ENCODE measurements around the gene TBPL1.

The TBPL1 gene

GRCh38 chr6:134000443-134000842 is 47.4 kb downstream of the TBPL1 start:
- TF ChIP-seq, protein P1, sequence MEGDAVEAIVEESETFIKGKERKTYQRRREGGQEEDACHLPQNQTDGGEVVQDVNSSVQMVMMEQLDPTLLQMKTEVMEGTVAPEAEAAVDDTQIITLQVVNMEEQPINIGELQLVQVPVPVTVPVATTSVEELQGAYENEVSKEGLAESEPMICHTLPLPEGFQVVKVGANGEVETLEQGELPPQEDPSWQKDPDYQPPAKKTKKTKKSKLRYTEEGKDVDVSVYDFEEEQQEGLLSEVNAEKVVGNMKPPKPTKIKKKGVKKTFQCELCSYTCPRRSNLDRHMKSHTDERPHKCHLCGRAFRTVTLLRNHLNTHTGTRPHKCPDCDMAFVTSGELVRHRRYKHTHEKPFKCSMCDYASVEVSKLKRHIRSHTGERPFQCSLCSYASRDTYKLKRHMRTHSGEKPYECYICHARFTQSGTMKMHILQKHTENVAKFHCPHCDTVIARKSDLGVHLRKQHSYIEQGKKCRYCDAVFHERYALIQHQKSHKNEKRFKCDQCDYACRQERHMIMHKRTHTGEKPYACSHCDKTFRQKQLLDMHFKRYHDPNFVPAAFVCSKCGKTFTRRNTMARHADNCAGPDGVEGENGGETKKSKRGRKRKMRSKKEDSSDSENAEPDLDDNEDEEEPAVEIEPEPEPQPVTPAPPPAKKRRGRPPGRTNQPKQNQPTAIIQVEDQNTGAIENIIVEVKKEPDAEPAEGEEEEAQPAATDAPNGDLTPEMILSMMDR (IDR thresholded peaks at IDR 0.05; ENCODE audit: low read depth, low read length): no peak
- H3K4me3 ChIP-seq (ENCODE audit: low read depth, low read length): no peak overlapping the region

DNA sequence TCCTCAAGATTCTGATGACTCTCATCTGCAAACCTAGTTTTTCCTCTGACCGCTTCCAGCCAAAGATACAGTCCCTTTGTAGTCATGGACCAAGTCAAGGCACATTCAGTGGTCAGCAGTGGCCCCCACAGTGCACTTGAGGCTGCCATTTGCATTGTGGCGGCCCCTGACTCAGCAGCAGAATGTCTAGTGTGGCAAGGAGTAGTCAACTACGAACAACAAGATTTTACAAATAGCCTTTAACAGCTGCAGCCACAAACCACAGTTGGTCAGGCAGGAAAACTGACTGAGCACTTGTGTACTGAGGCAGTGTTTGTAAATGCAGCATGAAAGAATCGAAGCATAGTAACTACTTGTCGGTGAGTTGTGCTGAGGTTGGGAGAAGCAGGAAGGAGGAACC is 49.8 kb downstream of the TBPL1 start:
- TF ChIP-seq, protein P1 (IDR thresholded peaks at IDR 0.05; ENCODE audit: low read depth, low read length): no peak
- no peak overlapping the region for H3K4me3 ChIP-seq (ENCODE audit: low read depth, low read length)

DNA sequence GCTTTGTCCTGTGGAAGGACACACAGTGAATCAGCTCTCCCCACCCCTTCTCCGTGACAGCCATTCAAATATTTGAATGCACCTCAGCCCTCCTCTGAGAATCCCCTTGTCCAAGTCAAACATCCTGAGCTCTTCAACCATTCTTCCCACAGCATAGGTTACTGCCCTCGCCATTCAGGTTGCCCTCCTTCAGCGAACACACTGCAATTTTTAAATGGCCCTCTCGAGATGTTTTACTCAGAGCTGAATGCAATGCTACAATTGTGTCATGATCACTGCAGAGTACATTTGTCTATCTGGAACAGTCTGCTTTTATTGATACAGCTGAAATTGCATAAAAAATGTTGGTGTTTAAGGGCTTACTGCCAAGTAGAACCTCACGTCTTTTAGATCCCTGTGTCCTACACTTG is 50.5 kb downstream of the TBPL1 start:
- TF ChIP-seq, protein P1 (IDR thresholded peaks at IDR 0.05; ENCODE audit: low read depth, low read length): no peak
- H3K4me3 ChIP-seq (ENCODE audit: low read depth, low read length): no peak overlapping the region

DNA sequence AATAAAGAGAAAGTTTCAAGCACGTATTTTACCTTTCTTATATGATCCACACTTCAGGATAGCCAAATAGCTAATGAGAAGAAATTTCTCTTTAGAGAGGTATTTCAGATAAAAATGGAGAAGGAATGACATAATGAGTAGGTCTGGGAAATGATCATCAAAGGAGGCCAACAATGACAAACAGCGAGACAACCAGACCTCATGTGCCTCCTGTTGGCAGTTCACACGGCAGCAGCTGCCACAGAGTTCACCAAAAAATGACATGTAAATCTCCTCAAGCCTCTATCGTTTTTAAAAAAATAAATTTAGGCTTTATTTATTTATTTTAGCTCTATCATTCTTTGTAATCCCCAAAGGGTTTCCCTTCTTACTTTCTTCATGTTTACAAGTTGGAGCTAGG is 51.7 kb downstream of the TBPL1 start:
- H3K4me3 ChIP-seq (ENCODE audit: low read depth, low read length): no peak overlapping the region
- TF ChIP-seq, protein P1 (IDR thresholded peaks at IDR 0.05; ENCODE audit: low read depth, low read length): no peak

DNA sequence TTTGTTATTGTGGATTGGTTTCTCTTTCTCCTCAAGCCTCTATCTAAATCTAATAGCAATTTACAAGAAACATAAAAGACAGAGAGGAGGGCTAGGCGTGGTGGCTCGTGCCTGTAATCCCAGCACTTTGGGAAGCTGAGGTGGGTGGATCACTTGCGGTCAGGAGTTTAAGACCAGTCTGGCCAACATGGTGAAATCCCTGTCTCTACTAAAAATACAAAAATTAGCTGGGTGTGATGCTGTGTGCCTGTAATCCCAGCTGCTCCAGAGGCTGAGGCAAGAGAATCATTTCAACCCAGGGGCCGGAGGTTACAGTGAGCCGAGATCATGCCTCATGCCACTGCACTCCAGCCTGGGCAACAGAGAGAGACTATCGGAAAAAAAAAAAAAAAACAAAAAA is 52.8 kb downstream of the TBPL1 start:
- TF ChIP-seq, protein P1 (IDR thresholded peaks at IDR 0.05; ENCODE audit: low read depth, low read length): no peak
- no peak overlapping the region for H3K4me3 ChIP-seq (ENCODE audit: low read depth, low read length)

- no peak overlapping the region for H3K4me3 ChIP-seq (ENCODE audit: low read depth, low read length)
- TF ChIP-seq, protein P1 (IDR thresholded peaks at IDR 0.05; ENCODE audit: low read depth, low read length): no peak
Measured at GRCh38 chr6:134007077-134007476, 54.1 kb downstream of the TBPL1 start.

DNA sequence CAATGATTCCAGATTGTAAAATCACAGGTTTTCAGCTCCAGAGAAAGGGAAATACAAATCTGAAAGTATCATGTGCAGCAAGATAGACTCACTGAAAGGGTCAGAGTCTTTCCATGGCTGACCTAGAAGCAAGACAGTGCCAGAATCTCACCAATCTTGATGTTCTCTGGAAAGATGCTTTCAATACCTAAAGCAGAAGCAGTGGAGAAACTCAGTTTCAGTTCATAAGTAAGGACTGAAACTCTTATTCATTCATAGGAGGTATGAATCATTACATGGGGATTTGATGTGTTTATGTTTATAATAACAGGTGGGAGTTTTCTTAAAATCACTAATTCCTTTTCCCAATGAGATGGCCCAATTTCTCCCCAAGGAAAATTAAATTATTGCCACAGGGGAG is 56.9 kb downstream of the TBPL1 start:
- H3K4me3 ChIP-seq (ENCODE audit: low read depth, low read length): no peak overlapping the region
- TF ChIP-seq, protein P1 (IDR thresholded peaks at IDR 0.05; ENCODE audit: low read depth, low read length): no peak

All from WI38 (cell line).